PFSK-1 (cell line): ENCODE data around the gene GCNA.

Experiments used
- POLR2AphosphoS5 ChIP-seq: IDR thresholded peaks from 2 replicates; pipeline ENCODE4 v1.6.1; 2012; ENCODE audit warnings: low read depth, mild to moderate bottlenecking, control low read depth, low read length, moderate library complexity
- SIN3A ChIP-seq: IDR thresholded peaks from 2 replicates; pipeline ENCODE4 v1.6.1; 2012; ENCODE audit warnings: mild to moderate bottlenecking, low read length, moderate library complexity, borderline replicate concordance; ENCODE audit not compliant: insufficient read depth

DNA sequence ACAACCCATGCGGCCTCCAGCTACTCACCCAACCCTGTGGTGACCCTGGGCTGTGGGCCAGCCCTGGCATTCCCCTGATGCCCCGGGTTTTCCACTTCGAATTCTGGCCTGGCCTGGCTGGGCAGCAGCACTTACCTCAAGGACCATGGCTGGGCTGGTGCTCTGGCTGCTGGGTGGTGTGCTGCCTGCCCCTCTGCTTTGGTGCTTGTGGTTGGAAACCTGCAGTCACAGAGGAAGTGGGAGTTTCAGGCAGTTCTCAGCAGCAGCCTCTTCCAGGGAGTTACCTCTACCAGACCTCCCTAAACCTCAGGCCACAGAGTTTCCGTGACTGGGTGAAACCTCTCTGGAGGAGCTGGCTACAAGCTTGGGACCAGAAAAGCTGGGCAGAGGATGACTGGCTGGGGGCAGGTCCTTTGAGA lies 40.1 kb downstream of the GCNA start, which contains the start of gene CXCR3:
- TF ChIP-seq POLR2AphosphoS5 (no peak), SIN3A (no peak)
